Stomach (tissue), 4 donors: ENCODE data around the gene FNBP1.

ENCODE experiments used
- CTCF ChIP-seq, 7 experiments: fragments of 450-650 bp in 4 of 7; fragments of 200-600 bp in 3 of 7; sonication (generic) in 3 of 7; IDR thresholded peaks; one replicate each; pipeline ENCODE4 v1.5.1; 2016 to 2019; ENCODE audit warnings: antibody characterized with exemption in 7 of 7, control low read depth in 2 of 7, mild to moderate bottlenecking in 1 of 7
- EP300 ChIP-seq: sonication (generic); formaldehyde crosslinking; IDR thresholded peaks from one replicate; pipeline ENCODE4 v1.6.1; 2017; ENCODE audit warnings: antibody characterized with exemption
- POLR2A ChIP-seq, 4 donors: fragments of 450-650 bp; IDR thresholded peaks; one replicate each; pipeline ENCODE4 v1.6.1; 2016; ENCODE audit warnings: antibody characterized with exemption in 4 of 4, control low read depth in 2 of 4, mild to moderate bottlenecking in 1 of 4, moderate library complexity in 1 of 4
- POLR2AphosphoS5 ChIP-seq, 3 donors: sonication (generic); formaldehyde crosslinking; IDR thresholded peaks; one replicate each; pipeline ENCODE4 v1.6.1; 2016; ENCODE audit warnings: antibody characterized with exemption in 3 of 3

- TF ChIP-seq CTCF (IDR thresholded peaks at IDR 0.05) (no peak), POLR2AphosphoS5 (IDR thresholded peaks at IDR 0.05) (no peak), POLR2A (IDR thresholded peaks at IDR 0.05) (no peak), EP300 (no peak)
Observed at GRCh38 chr9:130041648-130042405, 1.2 kb downstream of the FNBP1 start.
